SK-N-SH (cell line): ENCODE measurements around the gene SLC6A11.

Experiments
- CTCF ChIP-seq: fragments of 200-600 bp; sonication (generic); IDR thresholded peaks from 2 replicates; pipeline ENCODE4 v1.6.1; 2017; ENCODE audit warnings: antibody characterized with exemption, mild to moderate bottlenecking, moderate library complexity
- FOSL2 ChIP-seq: IDR thresholded peaks from 2 replicates; pipeline ENCODE4 v1.4.0; 2012; ENCODE audit warnings: low read depth, mild to moderate bottlenecking, moderate library complexity, borderline replicate concordance
- GATA2 ChIP-seq: sonication (generic); formaldehyde crosslinking; IDR thresholded peaks from 2 replicates; pipeline ENCODE4 v1.5.0; 2020; ENCODE audit warnings: mild to moderate bottlenecking, missing genetic modification reagents
- JUND ChIP-seq: IDR thresholded peaks from 2 replicates; pipeline ENCODE4 v1.4.0; 2012
- NFIC ChIP-seq: IDR thresholded peaks from 2 replicates; pipeline ENCODE4 v1.4.0; 2012; ENCODE audit warnings: borderline replicate concordance
- POLR2AphosphoS5 ChIP-seq: IDR thresholded peaks from 2 replicates; pipeline ENCODE4 v1.6.1; 2012; ENCODE audit warnings: low read depth, low read length
- RAD21 ChIP-seq: IDR thresholded peaks from 2 replicates; pipeline ENCODE4 v1.6.1; 2012; ENCODE audit warnings: mild to moderate bottlenecking, low read length
- RCOR1 ChIP-seq: fragments of 150-350 bp; IDR thresholded peaks from 2 replicates; pipeline ENCODE4 v1.6.1; 2017; ENCODE audit warnings: antibody characterized with exemption, low read length
- REST ChIP-seq: IDR thresholded peaks from 2 replicates; pipeline ENCODE4 v1.6.1; 2012; ENCODE audit warnings: mild to moderate bottlenecking, low read depth, low read length, moderate library complexity
- TAF1 ChIP-seq: IDR thresholded peaks from 2 replicates; pipeline ENCODE4 v1.6.1; 2012; ENCODE audit warnings: low read depth, mild to moderate bottlenecking, low read length, moderate library complexity, borderline replicate concordance
- TCF12 ChIP-seq: IDR thresholded peaks from 2 replicates; pipeline ENCODE4 v1.4.0; 2012
- TEAD4 ChIP-seq: IDR thresholded peaks from 2 replicates; pipeline ENCODE4 v1.4.0; 2012; ENCODE audit warnings: mild to moderate bottlenecking, borderline replicate concordance; ENCODE audit not compliant: insufficient read depth
- TF ChIP-seq, protein P1 (sequence below): fragments of 150-350 bp; IDR thresholded peaks from 2 replicates; pipeline ENCODE4 v1.6.1; 2017; ENCODE audit warnings: antibody characterized with exemption, low read length, low read depth, borderline replicate concordance

- TF ChIP-seq JUND (no peak), CTCF (no peak), GATA2 (CRISPR knock-in tag) (no peak), RAD21 (no peak), FOSL2 (no peak), NFIC (no peak), RCOR1 (no peak), TCF12 (no peak), REST (no peak), TEAD4 (no peak), TAF1 (no peak), POLR2AphosphoS5 (no peak)
- TF ChIP-seq, protein P1, sequence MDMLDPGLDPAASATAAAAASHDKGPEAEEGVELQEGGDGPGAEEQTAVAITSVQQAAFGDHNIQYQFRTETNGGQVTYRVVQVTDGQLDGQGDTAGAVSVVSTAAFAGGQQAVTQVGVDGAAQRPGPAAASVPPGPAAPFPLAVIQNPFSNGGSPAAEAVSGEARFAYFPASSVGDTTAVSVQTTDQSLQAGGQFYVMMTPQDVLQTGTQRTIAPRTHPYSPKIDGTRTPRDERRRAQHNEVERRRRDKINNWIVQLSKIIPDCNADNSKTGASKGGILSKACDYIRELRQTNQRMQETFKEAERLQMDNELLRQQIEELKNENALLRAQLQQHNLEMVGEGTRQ = no peak
Measured at GRCh38 chr3:10968401-10968800, 152.4 kb downstream of the SLC6A11 start.
